Activated T-helper 9 cell treated with anti-CD3 and anti-CD28 coated beads, Interleukin-2, amount 50 U/mL, for 16 hours (primary cell): ENCODE data around the gene PTBP3.
"Not testable (repeated sequence)": the region's sequence is repeated elsewhere in the genome, so short reads cannot be mapped to it uniquely, and the experiment has no call there.

Experiments
- DNase-seq: peaks from one replicate; pipeline ENCODE4 v3.0.0-alpha.2; 2020; ENCODE audit warnings: low read depth

PTBP3 gene

GRCh38 chr9:112322701-112323377, 10.6 kb downstream of the PTBP3 start:
- DNase-seq, result no peak

GRCh38 chr9:112316258-112316943, 17.0 kb downstream of the PTBP3 start:
- DNase-seq, result no peak

- no peak for DNase-seq
Measured at GRCh38 chr9:112315331-112316257, 17.8 kb downstream of the PTBP3 start.

- DNase-seq, result no peak
Measured at GRCh38 chr9:112312139-112312538, 21.3 kb downstream of the PTBP3 start.

GRCh38 chr9:112311497-112311896, 21.9 kb downstream of the PTBP3 start:
- DNase-seq, result no peak

GRCh38 chr9:112310826-112311225, 22.6 kb downstream of the PTBP3 start:
- no peak for DNase-seq

GRCh38 chr9:112308588-112308987, 24.8 kb downstream of the PTBP3 start:
- no peak for DNase-seq

- no peak for DNase-seq
Measured at GRCh38 chr9:112301420-112301819, 32.0 kb downstream of the PTBP3 start.

- no peak for DNase-seq
Measured at GRCh38 chr9:112299514-112299913, 33.9 kb downstream of the PTBP3 start.

GRCh38 chr9:112296929-112297328, 36.5 kb downstream of the PTBP3 start:
- DNase-seq, result no peak

GRCh38 chr9:112295174-112295573, 38.2 kb downstream of the PTBP3 start:
- DNase-seq, result no peak

- no peak for DNase-seq
Measured at GRCh38 chr9:112288029-112288428, 45.4 kb downstream of the PTBP3 start.

GRCh38 chr9:112286926-112287325, 46.5 kb downstream of the PTBP3 start:
- DNase-seq, result no peak

- no peak for DNase-seq
Measured at GRCh38 chr9:112285056-112285455, 48.4 kb downstream of the PTBP3 start.

- no peak for DNase-seq
Measured at GRCh38 chr9:112283582-112284253, 49.7 kb downstream of the PTBP3 start.

GRCh38 chr9:112282841-112283240, 50.6 kb downstream of the PTBP3 start:
- not testable (repeated sequence) for DNase-seq

- no peak for DNase-seq
Measured at GRCh38 chr9:112280904-112281303, 52.5 kb downstream of the PTBP3 start.

GRCh38 chr9:112279501-112279900, 53.9 kb downstream of the PTBP3 start:
- no peak for DNase-seq

GRCh38 chr9:112278152-112278551, 55.3 kb downstream of the PTBP3 start:
- DNase-seq, result no peak

- no peak for DNase-seq
Measured at GRCh38 chr9:112274600-112274999, 58.8 kb downstream of the PTBP3 start.

GRCh38 chr9:112273876-112274275, 59.5 kb downstream of the PTBP3 start:
- no peak for DNase-seq

GRCh38 chr9:112271466-112272098, 61.8 kb downstream of the PTBP3 start:
- DNase-seq, result no peak
